SK-N-SH (cell line): Measurements from ENCODE around the gene SSR4.

Experiments
- EP300 ChIP-seq, 2 experiments: IDR thresholded peaks; 2 replicates each; pipeline versions ENCODE4 v1.4.0 to v1.6.1; 2012; ENCODE audit warnings: borderline replicate concordance in 1 of 2, low read depth in 1 of 2, low read length in 1 of 2
- EZH2phosphoT487 ChIP-seq: fragments of 200-600 bp; sonication (generic); IDR thresholded peaks from 2 replicates; pipeline ENCODE4 v1.6.1; 2017; ENCODE audit warnings: low read depth, mixed run types, mild to moderate bottlenecking, antibody characterized with exemption, moderate library complexity, borderline replicate concordance
- FOXM1 ChIP-seq: IDR thresholded peaks from 2 replicates; pipeline ENCODE4 v1.4.0; 2012; ENCODE audit warnings: low read depth, mild to moderate bottlenecking
- NRF1 ChIP-seq: IDR thresholded peaks from 2 replicates; pipeline ENCODE4 v1.6.1; 2012; ENCODE audit warnings: low read depth, mild to moderate bottlenecking, low read length
- POLR2AphosphoS5 ChIP-seq: IDR thresholded peaks from 2 replicates; pipeline ENCODE4 v1.6.1; 2012; ENCODE audit warnings: low read depth, low read length
- RAD21 ChIP-seq: IDR thresholded peaks from 2 replicates; pipeline ENCODE4 v1.6.1; 2012; ENCODE audit warnings: mild to moderate bottlenecking, low read length
- RXRA ChIP-seq: IDR thresholded peaks from 2 replicates; pipeline ENCODE4 v1.4.0; 2012; ENCODE audit warnings: low read depth, mild to moderate bottlenecking, borderline replicate concordance
- SMC3 ChIP-seq: IDR thresholded peaks from 2 replicates; pipeline ENCODE4 v1.6.1; 2012; ENCODE audit warnings: low read depth, low read length, improper control_type of control experiment
- TCF12 ChIP-seq: IDR thresholded peaks from 2 replicates; pipeline ENCODE4 v1.4.0; 2012
- TF ChIP-seq, protein P1 (sequence below): fragments of 200-600 bp; sonication (generic); IDR thresholded peaks from 2 replicates; pipeline ENCODE4 v1.6.1; 2017; ENCODE audit warnings: antibody characterized with exemption, mild to moderate bottlenecking, moderate library complexity
- TF ChIP-seq, protein P2 (sequence below): fragments of 150-350 bp; IDR thresholded peaks from 2 replicates; pipeline ENCODE4 v1.6.1; 2017; ENCODE audit warnings: antibody characterized with exemption, low read length, low read depth, borderline replicate concordance
- TF ChIP-seq, protein P3 (sequence below): IDR thresholded peaks from 2 replicates; pipeline ENCODE4 v1.4.0; 2012; ENCODE audit warnings: low read depth

DNA sequence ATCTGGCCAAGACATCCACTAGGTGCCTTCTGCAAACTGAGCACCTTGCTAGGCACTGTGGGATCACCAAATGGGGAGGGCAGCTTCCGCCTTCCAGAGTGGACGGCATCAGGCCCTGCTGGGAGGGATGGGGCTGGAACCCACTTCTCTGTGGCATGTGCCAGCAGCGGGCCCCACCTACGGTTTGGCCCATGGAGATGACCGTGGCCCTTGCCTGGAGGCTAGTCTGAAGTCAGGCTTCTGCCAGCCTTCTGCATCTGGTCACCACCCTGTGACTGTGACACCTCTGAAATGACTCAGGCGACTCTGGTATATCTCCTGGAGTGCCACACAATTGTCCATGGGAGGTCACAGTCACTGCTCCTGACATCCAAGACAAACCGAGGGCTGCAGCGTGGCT is 7.2 kb downstream of the SSR4 start:
- TF ChIP-seq, protein P1, sequence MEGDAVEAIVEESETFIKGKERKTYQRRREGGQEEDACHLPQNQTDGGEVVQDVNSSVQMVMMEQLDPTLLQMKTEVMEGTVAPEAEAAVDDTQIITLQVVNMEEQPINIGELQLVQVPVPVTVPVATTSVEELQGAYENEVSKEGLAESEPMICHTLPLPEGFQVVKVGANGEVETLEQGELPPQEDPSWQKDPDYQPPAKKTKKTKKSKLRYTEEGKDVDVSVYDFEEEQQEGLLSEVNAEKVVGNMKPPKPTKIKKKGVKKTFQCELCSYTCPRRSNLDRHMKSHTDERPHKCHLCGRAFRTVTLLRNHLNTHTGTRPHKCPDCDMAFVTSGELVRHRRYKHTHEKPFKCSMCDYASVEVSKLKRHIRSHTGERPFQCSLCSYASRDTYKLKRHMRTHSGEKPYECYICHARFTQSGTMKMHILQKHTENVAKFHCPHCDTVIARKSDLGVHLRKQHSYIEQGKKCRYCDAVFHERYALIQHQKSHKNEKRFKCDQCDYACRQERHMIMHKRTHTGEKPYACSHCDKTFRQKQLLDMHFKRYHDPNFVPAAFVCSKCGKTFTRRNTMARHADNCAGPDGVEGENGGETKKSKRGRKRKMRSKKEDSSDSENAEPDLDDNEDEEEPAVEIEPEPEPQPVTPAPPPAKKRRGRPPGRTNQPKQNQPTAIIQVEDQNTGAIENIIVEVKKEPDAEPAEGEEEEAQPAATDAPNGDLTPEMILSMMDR, result no peak
- no peak for TF ChIP-seq FOXM1
- TF ChIP-seq RAD21, result no peak
- TF ChIP-seq, protein P2, sequence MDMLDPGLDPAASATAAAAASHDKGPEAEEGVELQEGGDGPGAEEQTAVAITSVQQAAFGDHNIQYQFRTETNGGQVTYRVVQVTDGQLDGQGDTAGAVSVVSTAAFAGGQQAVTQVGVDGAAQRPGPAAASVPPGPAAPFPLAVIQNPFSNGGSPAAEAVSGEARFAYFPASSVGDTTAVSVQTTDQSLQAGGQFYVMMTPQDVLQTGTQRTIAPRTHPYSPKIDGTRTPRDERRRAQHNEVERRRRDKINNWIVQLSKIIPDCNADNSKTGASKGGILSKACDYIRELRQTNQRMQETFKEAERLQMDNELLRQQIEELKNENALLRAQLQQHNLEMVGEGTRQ, result no peak
- TF ChIP-seq EZH2phosphoT487, result no peak
- TF ChIP-seq NRF1, result no peak
- TF ChIP-seq POLR2AphosphoS5, result no peak
- no peak for TF ChIP-seq EP300 (IDR thresholded peaks at IDR 0.05; ENCODE audit: borderline replicate concordance in 1 of 2, low read depth in 1 of 2, low read length in 1 of 2)
- no peak for TF ChIP-seq SMC3
- TF ChIP-seq, protein P3, sequence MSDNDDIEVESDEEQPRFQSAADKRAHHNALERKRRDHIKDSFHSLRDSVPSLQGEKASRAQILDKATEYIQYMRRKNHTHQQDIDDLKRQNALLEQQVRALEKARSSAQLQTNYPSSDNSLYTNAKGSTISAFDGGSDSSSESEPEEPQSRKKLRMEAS, result no peak
- no peak for TF ChIP-seq TCF12
- TF ChIP-seq RXRA, result no peak
